Measurements from ENCODE around the gene C11orf68. TPM values are rescaled to one million over a fixed set of nuclear protein-coding genes. Genes with fewer than 3 reads are reported as not detected.

C11orf68 gene
- total and polyA plus RNA-seq, 9 of the 15 experiments (the other 6 are each of a cell fraction or from before 2014, with no cell fraction given) = 3.6 to 35.9 (median 12.8) TPM

DNA sequence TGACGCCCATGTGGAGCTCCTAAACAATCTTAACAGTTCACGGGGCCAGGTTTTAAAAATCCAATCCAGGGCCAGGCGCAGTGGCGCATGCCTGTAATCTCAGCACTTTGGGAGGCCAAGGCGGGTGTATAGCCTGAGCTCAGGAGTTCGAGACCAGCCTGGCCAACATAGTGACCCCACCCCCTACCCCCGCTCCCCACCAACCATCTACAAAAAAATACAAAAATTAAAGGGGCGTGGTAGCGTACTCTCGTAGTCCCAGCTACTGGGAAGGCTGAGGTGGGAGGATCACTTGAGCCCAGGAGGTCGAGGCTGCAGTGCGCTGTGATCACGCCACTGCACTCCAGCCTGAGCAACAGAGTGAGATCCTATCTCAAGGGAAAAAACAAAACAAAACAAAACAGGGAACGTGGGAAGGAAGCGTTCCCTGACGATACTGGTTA, 42.0 kb upstream of the C11orf68 start:
- BruUV-seq (replicated peaks) = no TSS peak
- H3K79me2 ChIP-seq (ENCODE audit: control insufficient read depth, insufficient read depth, low read length) = peaks cover 35% of the 10 kb centered on the region
- H3K27me3 ChIP-seq (ENCODE audit: control insufficient read depth in 2 of 2, insufficient read depth in 2 of 2, low read length in 2 of 2) = no peaks in the 10 kb centered on the region
- 27% methylated on average over 15 of the region's 16 CpGs for WGBS (ENCODE audit: insufficient coverage, low coverage, missing lambda C conversion rate)
- FAIRE-seq (no peak), ATAC-seq (peak; percentile 55), DNase-seq (ENCODE audit: extremely low read depth in 1 of 4, low spot score in 3 of 4) (peak in 2 of 4 experiments; percentile 62 to 67)
- peaks cover 26% of the 10 kb centered on the region; the same call in 2 of the 3 replicates for H3K36me3 ChIP-seq (ENCODE audit: control insufficient read depth, insufficient read depth, low read length)
- no peaks in the 10 kb centered on the region for H3K9me3 ChIP-seq (replicated peaks; ENCODE audit: control insufficient read depth, insufficient read depth, low read depth, low read length)
- ChIA-PET CTCF (ENCODE audit: low intra/inter-chr PET ratio) (no interaction called here), POLR2A (interaction anchor here (0.7 to 2.6 kb wide), 9 partner anchors 12 to 99 kb away, joined by 3 to 17 read pairs (median 5); partner anchors contain the start of genes CCDC85B and FOSL1)
- intact Hi-C loops (cut with micrococcal nuclease) (loop anchor here (1.0 to 2.0 kb wide), 3 partner anchors 42 to 72 kb away; partner anchors contain the start of genes BANF1, C11orf68, DRAP1 and EIF1AD), in situ Hi-C loops (cut with MboI) (no loop called here)
- H3K9me1 ChIP-seq (ENCODE audit: control insufficient read depth, insufficient read depth, low read length) = peaks cover 3% of the 10 kb centered on the region
- peak overlapping the region; percentile 98 for H3K4me2 ChIP-seq (ENCODE audit: insufficient read depth, low read length)
- peak overlapping the region; percentile 96 to 98 for H3K9ac ChIP-seq (ENCODE audit: insufficient read depth in 1 of 2, low read depth in 2 of 2, low read length in 2 of 2)
- peak overlapping the region; percentile 100 for H3K4me3 ChIP-seq
- H4K20me1 ChIP-seq (replicated peaks; ENCODE audit: control insufficient read depth, insufficient read depth, low read length) = 0 out of 2 replicates have a peak, but pooled peaks cover 2% of the 10 kb centered on the region
- peak overlapping the region; percentile 96 for H2AFZ ChIP-seq (ENCODE audit: low read depth, low read length)
- H3K27ac ChIP-seq (ENCODE audit: extremely low read depth, low read depth, low read length) = peak overlapping the region; percentile 96
- peaks cover 12 to 36% of the 10 kb centered on the region in 2 experiments; a peak in 4 of 5 replicates for H3K4me1 ChIP-seq (replicated peaks in 1 of 2; ENCODE audit: control insufficient read depth in 2 of 2, insufficient read depth in 2 of 2, low read length in 2 of 2)
- TF ChIP-seq ZNF707 (CRISPR knock-in tag; conservative IDR thresholded peaks at IDR 0.05) = no peak
- peak; percentile 72; the same call in 1 of the 2 replicates for TF ChIP-seq ZNF121 (CRISPR knock-in tag; conservative IDR thresholded peaks at IDR 0.05)
- no peak for TF ChIP-seq LEF1 (IDR thresholded peaks at IDR 0.05)
- peak; percentile 69 for TF ChIP-seq SMARCA5 (IDR thresholded peaks at IDR 0.05)
- TF ChIP-seq, protein P1, sequence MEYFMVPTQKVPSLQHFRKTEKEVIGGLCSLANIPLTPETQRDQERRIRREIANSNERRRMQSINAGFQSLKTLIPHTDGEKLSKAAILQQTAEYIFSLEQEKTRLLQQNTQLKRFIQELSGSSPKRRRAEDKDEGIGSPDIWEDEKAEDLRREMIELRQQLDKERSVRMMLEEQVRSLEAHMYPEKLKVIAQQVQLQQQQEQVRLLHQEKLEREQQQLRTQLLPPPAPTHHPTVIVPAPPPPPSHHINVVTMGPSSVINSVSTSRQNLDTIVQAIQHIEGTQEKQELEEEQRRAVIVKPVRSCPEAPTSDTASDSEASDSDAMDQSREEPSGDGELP (CRISPR knock-in tag; IDR thresholded peaks at IDR 0.05; ENCODE audit: borderline replicate concordance) = no peak
- TF ChIP-seq, protein P2, sequence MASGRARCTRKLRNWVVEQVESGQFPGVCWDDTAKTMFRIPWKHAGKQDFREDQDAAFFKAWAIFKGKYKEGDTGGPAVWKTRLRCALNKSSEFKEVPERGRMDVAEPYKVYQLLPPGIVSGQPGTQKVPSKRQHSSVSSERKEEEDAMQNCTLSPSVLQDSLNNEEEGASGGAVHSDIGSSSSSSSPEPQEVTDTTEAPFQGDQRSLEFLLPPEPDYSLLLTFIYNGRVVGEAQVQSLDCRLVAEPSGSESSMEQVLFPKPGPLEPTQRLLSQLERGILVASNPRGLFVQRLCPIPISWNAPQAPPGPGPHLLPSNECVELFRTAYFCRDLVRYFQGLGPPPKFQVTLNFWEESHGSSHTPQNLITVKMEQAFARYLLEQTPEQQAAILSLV (tag; IDR thresholded peaks at IDR 0.05) = no peak
- TF ChIP-seq HDAC1 (IDR thresholded peaks at IDR 0.05) = peak in 1 of 2 experiments; percentile 36; a peak in 2 of 4 replicates
- TF ChIP-seq ADNP (tag; IDR thresholded peaks at IDR 0.05) = peak; percentile 44; the same call in 1 of the 2 replicates
- TF ChIP-seq, protein P3, sequence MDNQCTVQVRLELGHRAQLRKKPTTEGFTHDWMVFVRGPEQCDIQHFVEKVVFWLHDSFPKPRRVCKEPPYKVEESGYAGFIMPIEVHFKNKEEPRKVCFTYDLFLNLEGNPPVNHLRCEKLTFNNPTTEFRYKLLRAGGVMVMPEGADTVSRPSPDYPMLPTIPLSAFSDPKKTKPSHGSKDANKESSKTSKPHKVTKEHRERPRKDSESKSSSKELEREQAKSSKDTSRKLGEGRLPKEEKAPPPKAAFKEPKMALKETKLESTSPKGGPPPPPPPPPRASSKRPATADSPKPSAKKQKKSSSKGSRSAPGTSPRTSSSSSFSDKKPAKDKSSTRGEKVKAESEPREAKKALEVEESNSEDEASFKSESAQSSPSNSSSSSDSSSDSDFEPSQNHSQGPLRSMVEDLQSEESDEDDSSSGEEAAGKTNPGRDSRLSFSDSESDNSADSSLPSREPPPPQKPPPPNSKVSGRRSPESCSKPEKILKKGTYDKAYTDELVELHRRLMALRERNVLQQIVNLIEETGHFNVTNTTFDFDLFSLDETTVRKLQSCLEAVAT (IDR thresholded peaks at IDR 0.05) = peak in 1 of 2 experiments; percentile 70; a peak in 1 of 4 replicates
- no peak for TF ChIP-seq MEIS2 (IDR thresholded peaks at IDR 0.05; ENCODE audit: partially characterized antibody)
- TF ChIP-seq KDM1A (IDR thresholded peaks at IDR 0.05) = peak in 1 of 2 experiments; percentile 37; a peak in 1 of 4 replicates
- peak; percentile 41; the same call in 1 of the 2 replicates for TF ChIP-seq BHLHE40 (IDR thresholded peaks at IDR 0.05; ENCODE audit: low read length)
- no peak for TF ChIP-seq SNRNP70 (optimal IDR thresholded peaks at IDR 0.05; ENCODE audit: low read depth, low read length)
- TF ChIP-seq, protein P4, sequence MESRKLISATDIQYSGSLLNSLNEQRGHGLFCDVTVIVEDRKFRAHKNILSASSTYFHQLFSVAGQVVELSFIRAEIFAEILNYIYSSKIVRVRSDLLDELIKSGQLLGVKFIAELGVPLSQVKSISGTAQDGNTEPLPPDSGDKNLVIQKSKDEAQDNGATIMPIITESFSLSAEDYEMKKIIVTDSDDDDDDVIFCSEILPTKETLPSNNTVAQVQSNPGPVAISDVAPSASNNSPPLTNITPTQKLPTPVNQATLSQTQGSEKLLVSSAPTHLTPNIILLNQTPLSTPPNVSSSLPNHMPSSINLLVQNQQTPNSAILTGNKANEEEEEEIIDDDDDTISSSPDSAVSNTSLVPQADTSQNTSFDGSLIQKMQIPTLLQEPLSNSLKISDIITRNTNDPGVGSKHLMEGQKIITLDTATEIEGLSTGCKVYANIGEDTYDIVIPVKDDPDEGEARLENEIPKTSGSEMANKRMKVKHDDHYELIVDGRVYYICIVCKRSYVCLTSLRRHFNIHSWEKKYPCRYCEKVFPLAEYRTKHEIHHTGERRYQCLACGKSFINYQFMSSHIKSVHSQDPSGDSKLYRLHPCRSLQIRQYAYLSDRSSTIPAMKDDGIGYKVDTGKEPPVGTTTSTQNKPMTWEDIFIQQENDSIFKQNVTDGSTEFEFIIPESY (CRISPR knock-in tag; IDR thresholded peaks at IDR 0.05) = peak; percentile 93
- TF ChIP-seq ZBTB7A (IDR thresholded peaks at IDR 0.05; ENCODE audit: borderline replicate concordance, control insufficient read depth, low read depth, low read length) = no peak
- TF ChIP-seq SAP30 (IDR thresholded peaks at IDR 0.05; ENCODE audit: borderline replicate concordance, insufficient read depth, low read depth, low read length, poor library complexity, severe bottlenecking) = peak; percentile 19
